ENCODE results near the gene TPM2.

TPM2 gene

DNA sequence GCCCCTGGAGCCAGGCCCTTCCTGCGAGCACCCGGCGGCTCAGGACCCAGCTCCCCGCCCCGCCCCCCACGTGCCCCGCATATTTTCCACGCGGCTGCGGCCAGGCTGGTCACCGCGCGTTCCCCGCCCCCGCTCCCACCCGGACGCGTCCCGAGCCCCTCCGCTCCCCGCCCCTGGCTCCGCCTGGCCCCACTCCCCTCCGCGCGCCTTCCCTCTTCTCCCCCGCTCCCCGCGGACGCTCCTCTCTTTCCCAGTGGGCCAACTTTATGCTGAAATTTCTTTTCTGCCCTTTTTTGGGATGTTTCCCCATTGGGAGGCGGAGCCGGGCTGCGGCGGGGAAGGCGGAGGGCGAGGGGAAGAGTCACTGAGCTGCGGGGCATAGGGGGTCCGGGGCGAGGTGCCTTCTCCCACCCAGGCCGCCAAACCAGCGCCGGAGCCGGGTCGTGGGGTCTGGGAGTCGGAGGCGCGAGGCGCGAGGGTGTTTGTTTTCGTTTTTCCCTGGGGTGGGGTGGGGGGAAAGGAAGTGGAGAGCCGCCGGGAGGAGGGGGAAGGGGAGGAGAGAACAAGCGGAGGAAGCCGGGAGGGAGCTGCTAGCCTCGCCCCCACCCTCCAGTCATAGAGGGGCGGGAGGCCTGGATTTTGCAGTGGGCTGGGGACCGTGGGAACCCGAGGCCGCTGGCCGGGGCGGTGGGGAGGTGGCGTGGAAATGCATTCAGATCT, 1.0 kb upstream of the TPM2 start:
- no CpG with 5 or more reads among the region's 61 CpGs for WGBS (ENCODE audit: extremely low coverage, insufficient coverage, low lambda C conversion rate)
- H3K4ac ChIP-seq (ENCODE audit: low read depth, low read length) = peak overlapping the region; percentile 64
- H3K79me1 ChIP-seq (ENCODE audit: low read length) = peaks cover 28% of the 10 kb centered on the region
- peak overlapping the region; percentile 69 for H4K8ac ChIP-seq (ENCODE audit: low read depth, low read length)
- H3K27me3 ChIP-seq (ENCODE audit: insufficient read depth, low read length, poor library complexity) = no peaks in the 10 kb centered on the region
- H3K4me2 ChIP-seq (ENCODE audit: low read length) = peak overlapping the region; percentile 86
- no peak overlapping the region for H2BK15ac ChIP-seq (replicated peaks; ENCODE audit: low read depth)
- H4K5ac ChIP-seq (ENCODE audit: low read length) = no peak overlapping the region
- peak overlapping the region; percentile 45 for H3K23ac ChIP-seq (ENCODE audit: low read length)
- peak overlapping the region; percentile 99 for H3K9ac ChIP-seq (ENCODE audit: low read length)
- H3K18ac ChIP-seq (ENCODE audit: low read length) = peak overlapping the region; percentile 91
- H3K4me3 ChIP-seq (ENCODE audit: low read length) = peak overlapping the region; percentile 73
- no peak overlapping the region for H2AK5ac ChIP-seq (ENCODE audit: low read length)
- H3K56ac ChIP-seq (ENCODE audit: low read length) = peak overlapping the region; percentile 93
- peaks cover 23% of the 10 kb centered on the region for H3K79me2 ChIP-seq (ENCODE audit: control insufficient read depth, insufficient read depth, low read length)
- peak overlapping the region; percentile 95 for H3K27ac ChIP-seq (ENCODE audit: low read depth, low read length)
- peak overlapping the region; percentile 69 for H2BK5ac ChIP-seq (ENCODE audit: low read length)
- no peaks in the 10 kb centered on the region for H3K36me3 ChIP-seq (ENCODE audit: control insufficient read depth, insufficient read depth, low read length)
- peaks cover 10% of the 10 kb centered on the region for H3K4me1 ChIP-seq (ENCODE audit: control insufficient read depth, low read depth, low read length)
- peak; percentile 85 for DNase-seq
- peak overlapping the region; percentile 94 for H2BK120ac ChIP-seq (ENCODE audit: low read depth, low read length)

DNA sequence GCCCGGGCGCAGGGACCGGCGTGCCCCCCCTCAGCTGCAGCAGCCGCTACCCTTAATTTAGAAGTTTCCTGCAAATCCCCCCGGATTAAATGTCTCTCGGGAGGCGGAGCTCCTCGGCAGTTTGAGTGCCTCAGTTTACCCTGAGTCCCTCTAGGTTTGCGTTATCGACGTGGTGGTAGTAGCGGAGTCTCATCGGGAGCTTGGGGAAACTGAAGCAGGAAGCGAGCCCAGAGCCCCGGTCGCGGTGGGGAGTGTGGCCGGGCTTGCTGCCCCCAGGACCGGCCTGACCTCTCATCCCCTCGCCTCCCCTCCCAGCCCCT, 529 bp upstream of the TPM2 start:
- Histone ChIP-seq H3K9ac (ENCODE audit: low read length) (peak overlapping the region; percentile 99), H3K4me2 (ENCODE audit: low read length) (peak overlapping the region; percentile 86), H2BK5ac (ENCODE audit: low read length) (peak overlapping the region; percentile 73), H3K36me3 (ENCODE audit: control insufficient read depth, insufficient read depth, low read length) (no peaks in the 10 kb centered on the region), H4K8ac (ENCODE audit: low read depth, low read length) (peak overlapping the region; percentile 69), H3K79me2 (ENCODE audit: control insufficient read depth, insufficient read depth, low read length) (peaks cover 23% of the 10 kb centered on the region), H2BK120ac (ENCODE audit: low read depth, low read length) (peak overlapping the region; percentile 94), H3K56ac (ENCODE audit: low read length) (peak overlapping the region; percentile 93), H3K4me1 (ENCODE audit: control insufficient read depth, low read depth, low read length) (peaks cover 10% of the 10 kb centered on the region), H3K4me3 (ENCODE audit: low read length) (peak overlapping the region; percentile 62), H3K27ac (ENCODE audit: low read depth, low read length) (peak overlapping the region; percentile 95), H3K79me1 (ENCODE audit: low read length) (peaks cover 28% of the 10 kb centered on the region), H2BK15ac (replicated peaks; ENCODE audit: low read depth) (no peak overlapping the region), H3K27me3 (ENCODE audit: insufficient read depth, low read length, poor library complexity) (no peaks in the 10 kb centered on the region), H3K23ac (ENCODE audit: low read length) (no peak overlapping the region), H2AK5ac (ENCODE audit: low read length) (no peak overlapping the region), H3K4ac (ENCODE audit: low read depth, low read length) (peak overlapping the region; percentile 64), H4K5ac (ENCODE audit: low read length) (no peak overlapping the region), H3K18ac (ENCODE audit: low read length) (peak overlapping the region; percentile 91)
- peak; percentile 80 for DNase-seq
- no CpG with 5 or more reads among the region's 21 CpGs for WGBS (ENCODE audit: extremely low coverage, insufficient coverage, low lambda C conversion rate)

DNA sequence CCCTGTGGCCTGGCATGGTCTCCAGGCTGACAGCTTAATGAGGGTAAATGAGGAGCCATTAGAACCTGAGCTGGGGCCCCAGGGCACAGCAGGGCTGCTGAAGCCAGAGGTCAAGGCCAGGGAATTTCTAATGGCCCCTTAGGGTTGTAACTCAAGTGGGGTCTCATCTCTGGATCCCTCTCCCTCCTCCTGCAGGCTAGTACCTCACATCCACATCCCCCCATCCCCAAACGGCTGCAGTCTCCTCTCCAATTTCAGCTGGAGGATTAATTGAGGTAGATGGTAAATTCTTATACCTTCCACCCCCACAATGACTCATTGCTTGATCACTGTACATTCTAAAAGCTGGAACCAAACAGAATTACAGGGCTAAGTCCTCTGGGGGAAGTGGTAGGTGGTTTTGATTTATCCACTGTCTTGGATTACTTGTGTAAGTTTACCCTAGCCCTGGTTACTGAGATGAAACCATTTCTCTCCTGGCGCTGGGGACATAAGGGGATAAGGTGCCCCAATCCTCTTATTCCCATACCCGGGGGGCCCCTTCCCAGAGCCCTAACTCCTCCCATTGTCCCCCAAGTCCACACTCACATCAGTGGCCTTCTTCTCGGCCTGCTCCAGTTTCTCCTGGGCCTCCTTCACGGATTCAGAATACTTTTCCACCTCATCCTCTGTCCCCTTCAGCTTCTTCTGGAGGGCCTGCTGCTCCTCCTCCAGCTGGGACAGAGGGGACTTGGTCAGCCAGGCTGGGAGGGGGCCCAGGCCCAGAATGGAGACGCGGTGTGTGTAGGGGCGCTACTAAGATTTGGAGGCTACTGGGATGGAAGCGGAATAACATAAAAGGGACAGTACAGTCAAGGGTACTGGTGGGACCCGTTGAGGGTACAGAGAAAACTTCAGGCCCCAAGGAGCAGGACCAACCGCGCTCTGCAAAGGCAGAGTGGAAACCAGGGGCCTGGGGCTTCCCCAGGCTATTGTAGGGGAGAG, 875 bp downstream of the TPM2 start:
- Histone ChIP-seq H3K4me3 (ENCODE audit: low read length) (peak overlapping the region; percentile 92), H3K56ac (ENCODE audit: low read length) (peak overlapping the region; percentile 99), H3K27me3 (ENCODE audit: insufficient read depth, low read length, poor library complexity) (no peaks in the 10 kb centered on the region), H2BK5ac (ENCODE audit: low read length) (peak overlapping the region; percentile 55), H3K36me3 (ENCODE audit: control insufficient read depth, insufficient read depth, low read length) (peaks cover 5% of the 10 kb centered on the region), H3K79me1 (ENCODE audit: low read length) (peaks cover 28% of the 10 kb centered on the region), H3K4me2 (ENCODE audit: low read length) (peak overlapping the region; percentile 97), H3K4ac (ENCODE audit: low read depth, low read length) (peak overlapping the region; percentile 7), H3K23ac (ENCODE audit: low read length) (peak overlapping the region; percentile 97), H4K5ac (ENCODE audit: low read length) (no peak overlapping the region), H3K18ac (ENCODE audit: low read length) (peak overlapping the region; percentile 44), H4K8ac (ENCODE audit: low read depth, low read length) (no peak overlapping the region), H2AK5ac (ENCODE audit: low read length) (peak overlapping the region; percentile 65), H3K27ac (ENCODE audit: low read depth, low read length) (peak overlapping the region; percentile 70), H2BK15ac (replicated peaks; ENCODE audit: low read depth) (no peak overlapping the region), H3K79me2 (ENCODE audit: control insufficient read depth, insufficient read depth, low read length) (peaks cover 23% of the 10 kb centered on the region), H3K4me1 (ENCODE audit: control insufficient read depth, low read depth, low read length) (peaks cover 10% of the 10 kb centered on the region), H3K9ac (ENCODE audit: low read length) (peak overlapping the region; percentile 99), H2BK120ac (ENCODE audit: low read depth, low read length) (no peak overlapping the region)
- no peak for DNase-seq
- no CpG with 5 or more reads among the region's 12 CpGs for WGBS (ENCODE audit: extremely low coverage, insufficient coverage, low lambda C conversion rate)

DNA sequence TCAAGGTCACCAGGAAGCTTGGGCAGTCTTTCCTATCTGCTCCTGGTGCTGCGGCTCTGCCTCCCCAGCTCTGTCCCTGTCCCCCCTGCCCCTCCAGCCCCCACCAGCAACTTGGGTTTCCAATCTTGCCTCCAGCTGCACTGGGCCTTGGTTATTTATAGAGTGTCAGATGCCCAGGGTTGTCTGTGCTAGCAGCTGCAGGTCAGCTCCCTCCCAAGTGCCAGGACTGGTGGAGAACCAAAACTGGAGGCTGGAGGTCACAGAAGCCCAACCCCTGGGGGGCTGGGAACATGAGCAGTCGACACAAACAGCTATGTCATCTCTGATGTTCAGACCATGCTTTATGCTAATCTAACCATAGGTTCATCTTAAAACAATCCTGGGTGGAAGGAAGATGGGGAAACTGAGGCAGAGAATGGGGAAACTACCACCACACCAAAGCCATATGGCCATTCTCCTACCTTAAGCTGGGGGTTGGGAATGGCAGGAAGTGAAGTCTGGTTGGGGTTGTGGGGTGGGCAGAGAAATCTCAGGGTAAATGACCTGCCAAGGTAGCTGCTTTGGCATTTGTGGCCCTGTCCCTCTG, 1.7 kb downstream of the TPM2 start:
- Histone ChIP-seq H4K5ac (ENCODE audit: low read length) (no peak overlapping the region), H3K23ac (ENCODE audit: low read length) (peak overlapping the region; percentile 38), H3K27me3 (ENCODE audit: insufficient read depth, low read length, poor library complexity) (no peaks in the 10 kb centered on the region), H3K18ac (ENCODE audit: low read length) (no peak overlapping the region), H2BK120ac (ENCODE audit: low read depth, low read length) (no peak overlapping the region), H2BK5ac (ENCODE audit: low read length) (no peak overlapping the region), H2AK5ac (ENCODE audit: low read length) (no peak overlapping the region), H2BK15ac (replicated peaks; ENCODE audit: low read depth) (no peak overlapping the region), H3K79me2 (ENCODE audit: control insufficient read depth, insufficient read depth, low read length) (peaks cover 23% of the 10 kb centered on the region), H3K4me1 (ENCODE audit: control insufficient read depth, low read depth, low read length) (peaks cover 10% of the 10 kb centered on the region), H3K4me3 (ENCODE audit: low read length) (no peak overlapping the region), H3K79me1 (ENCODE audit: low read length) (peaks cover 28% of the 10 kb centered on the region), H3K4ac (ENCODE audit: low read depth, low read length) (no peak overlapping the region), H4K8ac (ENCODE audit: low read depth, low read length) (no peak overlapping the region), H3K56ac (ENCODE audit: low read length) (peak overlapping the region; percentile 99), H3K9ac (ENCODE audit: low read length) (peak overlapping the region; percentile 99), H3K27ac (ENCODE audit: low read depth, low read length) (no peak overlapping the region), H3K36me3 (ENCODE audit: control insufficient read depth, insufficient read depth, low read length) (peaks cover 6% of the 10 kb centered on the region), H3K4me2 (ENCODE audit: low read length) (peak overlapping the region; percentile 97)
- WGBS (ENCODE audit: extremely low coverage, insufficient coverage, low lambda C conversion rate) = no CpG with 5 or more reads among the region's 2 CpGs
- DNase-seq = no peak

DNA sequence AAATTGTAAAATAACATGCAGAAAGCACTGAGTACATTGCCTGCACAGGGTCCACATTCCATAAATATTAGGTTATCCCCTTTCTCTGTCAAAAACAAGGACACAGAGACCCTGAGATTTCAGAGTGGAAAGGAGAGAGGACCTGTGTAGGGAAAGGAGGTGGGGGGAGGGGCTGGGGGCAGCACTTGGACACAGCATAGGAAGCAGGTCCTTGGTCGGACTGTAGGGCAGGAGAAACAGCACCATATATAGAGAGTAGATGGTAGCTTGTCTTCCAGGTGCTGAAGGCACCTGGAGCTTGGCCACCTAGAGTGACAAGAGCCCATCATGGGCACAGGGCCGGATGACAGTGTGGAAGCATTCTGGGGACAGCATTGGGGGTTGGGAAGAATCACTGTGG, 2.4 kb downstream of the TPM2 start:
- no peak overlapping the region for H2BK120ac ChIP-seq (ENCODE audit: low read depth, low read length)
- no peak overlapping the region for H2BK5ac ChIP-seq (ENCODE audit: low read length)
- H3K23ac ChIP-seq (ENCODE audit: low read length) = no peak overlapping the region
- peaks cover 23% of the 10 kb centered on the region for H3K79me2 ChIP-seq (ENCODE audit: control insufficient read depth, insufficient read depth, low read length)
- no peak overlapping the region for H3K9ac ChIP-seq (ENCODE audit: low read length)
- H3K18ac ChIP-seq (ENCODE audit: low read length) = no peak overlapping the region
- H3K56ac ChIP-seq (ENCODE audit: low read length) = no peak overlapping the region
- H3K4me3 ChIP-seq (ENCODE audit: low read length) = no peak overlapping the region
- no peak overlapping the region for H3K4me2 ChIP-seq (ENCODE audit: low read length)
- DNase-seq = no peak
- no peaks in the 10 kb centered on the region for H3K27me3 ChIP-seq (ENCODE audit: insufficient read depth, low read length, poor library complexity)
- no peak overlapping the region for H4K8ac ChIP-seq (ENCODE audit: low read depth, low read length)
- H3K27ac ChIP-seq (ENCODE audit: low read depth, low read length) = no peak overlapping the region
- no peak overlapping the region for H4K5ac ChIP-seq (ENCODE audit: low read length)
- WGBS (ENCODE audit: extremely low coverage, insufficient coverage, low lambda C conversion rate) = no CpG with 5 or more reads among the region's 2 CpGs
- H2BK15ac ChIP-seq (replicated peaks; ENCODE audit: low read depth) = no peak overlapping the region
- H3K4ac ChIP-seq (ENCODE audit: low read depth, low read length) = no peak overlapping the region
- H3K79me1 ChIP-seq (ENCODE audit: low read length) = peaks cover 28% of the 10 kb centered on the region
- no peak overlapping the region for H2AK5ac ChIP-seq (ENCODE audit: low read length)
- H3K4me1 ChIP-seq (ENCODE audit: control insufficient read depth, low read depth, low read length) = peaks cover 10% of the 10 kb centered on the region
- H3K36me3 ChIP-seq (ENCODE audit: control insufficient read depth, insufficient read depth, low read length) = peaks cover 11% of the 10 kb centered on the region
